GM15510 (cell line): ENCODE results near the gene KRT32.

Source experiments
- POLR2A ChIP-seq: IDR thresholded peaks from 3 replicates; pipeline ENCODE4 v1.6.1; 2011; ENCODE audit warnings: borderline replicate concordance; ENCODE audit not compliant: insufficient read length; ENCODE audit errors: extremely low read depth

Gene KRT32

GRCh38 chr17:41466988-41467387 lies at the start of gene KRT32:
Gene KRT32 (minus strand): TSS chr17:41467386. CDS start chr17:41467325, 61 bp downstream.
- no peak for TF ChIP-seq POLR2A

DNA sequence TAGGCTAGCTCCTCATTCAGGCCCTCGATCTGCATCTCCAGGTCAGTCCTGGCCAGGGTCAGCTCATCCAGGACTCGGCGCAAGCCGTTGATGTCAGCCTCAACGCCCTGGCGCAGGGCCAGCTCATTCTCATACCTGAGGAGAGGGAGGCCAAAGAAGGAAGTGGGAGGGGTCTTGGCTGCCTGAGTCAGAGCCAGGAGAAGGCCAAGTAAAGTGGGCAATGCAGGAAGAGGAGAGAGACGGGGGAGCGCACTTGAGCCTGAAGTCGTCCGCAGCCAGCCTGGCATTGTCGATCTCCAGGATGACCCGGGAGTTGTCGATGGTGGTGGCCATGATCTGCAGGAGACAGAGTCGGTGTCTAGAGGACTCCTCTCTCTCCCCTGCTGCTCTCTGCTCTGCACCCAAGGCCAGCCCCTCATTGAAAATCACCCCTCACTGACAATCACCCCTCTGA lies 49.7 kb upstream of the KRT32 start:
- TF ChIP-seq POLR2A: no peak

GRCh38 chr17:41516147-41516829 lies 49.1 kb upstream of the KRT32 start:
- no peak for TF ChIP-seq POLR2A

- no peak for TF ChIP-seq POLR2A
Measured at GRCh38 chr17:41513168-41513547, 46.0 kb upstream of the KRT32 start.

- no peak for TF ChIP-seq POLR2A
Measured at GRCh38 chr17:41512546-41513167, 45.5 kb upstream of the KRT32 start.

DNA sequence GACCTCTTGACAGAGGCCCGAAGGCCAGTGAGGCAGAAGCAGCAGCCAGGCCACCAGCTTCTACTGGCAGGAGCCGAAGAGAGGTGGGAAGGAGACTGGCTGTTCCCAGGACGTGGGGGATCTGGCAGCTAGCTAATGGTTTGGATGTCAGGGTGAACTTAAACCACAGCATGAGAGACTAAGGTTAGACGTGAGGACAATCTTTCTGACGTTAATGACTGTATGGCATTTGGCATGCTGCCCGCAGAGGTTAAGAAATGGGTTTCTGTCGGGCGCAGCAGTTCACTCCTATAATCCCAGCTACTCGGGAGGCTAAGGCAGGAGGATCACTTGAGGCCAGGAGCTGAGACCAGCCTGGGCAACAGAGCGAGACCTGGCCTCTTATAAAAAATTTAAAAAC lies 44.5 kb upstream of the KRT32 start:
- TF ChIP-seq POLR2A: no peak

- no peak for TF ChIP-seq POLR2A
Measured at GRCh38 chr17:41511116-41511515, 43.9 kb upstream of the KRT32 start.

- no peak for TF ChIP-seq POLR2A
Measured at GRCh38 chr17:41510251-41511065, 43.3 kb upstream of the KRT32 start.

- no peak for TF ChIP-seq POLR2A
Measured at GRCh38 chr17:41507315-41507880, 40.2 kb upstream of the KRT32 start.

DNA sequence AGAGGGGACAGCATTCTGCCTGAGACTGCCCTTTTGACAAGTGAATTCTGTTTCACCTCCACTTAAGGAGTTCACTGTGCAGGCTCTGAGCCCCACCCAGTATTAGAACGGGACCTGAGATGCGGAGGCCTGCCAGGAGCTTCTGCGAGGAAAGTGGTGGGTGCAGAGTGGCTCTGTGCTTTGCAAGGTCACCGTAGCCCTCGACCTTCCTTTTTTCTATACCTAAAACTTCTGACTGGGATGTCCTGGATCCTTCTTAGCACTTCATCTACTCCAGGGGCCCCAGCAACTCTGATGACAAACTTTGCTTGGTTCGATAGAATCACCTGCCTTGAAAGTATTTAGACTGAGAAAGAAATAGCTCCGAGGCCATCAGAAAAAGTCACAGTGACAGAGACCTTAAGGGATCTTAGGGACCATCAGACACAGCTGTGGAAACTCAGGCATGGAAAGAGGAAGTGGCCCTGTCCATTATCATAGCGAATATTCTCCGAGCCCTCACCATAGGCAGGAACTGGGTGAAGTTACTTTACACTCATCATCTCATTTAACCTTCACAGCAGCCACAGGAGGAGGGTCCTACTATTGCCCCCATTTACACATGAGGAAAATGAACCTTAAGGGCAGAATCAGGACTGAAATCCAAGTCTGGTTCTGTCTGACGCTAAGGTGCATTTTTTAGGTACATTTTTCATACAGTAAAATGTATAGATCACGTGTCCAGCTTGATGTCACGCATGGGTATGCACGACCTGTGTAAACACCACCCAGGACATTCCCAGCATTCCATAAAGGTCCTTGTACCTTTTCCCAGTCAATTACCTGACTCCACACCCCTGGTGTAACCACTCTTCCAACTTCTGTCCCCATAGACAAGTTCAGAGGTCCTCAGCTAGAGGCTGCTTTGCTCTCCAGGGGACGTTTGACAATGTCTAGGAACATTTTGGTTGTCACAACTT lies 38.9 kb upstream of the KRT32 start:
- TF ChIP-seq POLR2A: no peak

DNA sequence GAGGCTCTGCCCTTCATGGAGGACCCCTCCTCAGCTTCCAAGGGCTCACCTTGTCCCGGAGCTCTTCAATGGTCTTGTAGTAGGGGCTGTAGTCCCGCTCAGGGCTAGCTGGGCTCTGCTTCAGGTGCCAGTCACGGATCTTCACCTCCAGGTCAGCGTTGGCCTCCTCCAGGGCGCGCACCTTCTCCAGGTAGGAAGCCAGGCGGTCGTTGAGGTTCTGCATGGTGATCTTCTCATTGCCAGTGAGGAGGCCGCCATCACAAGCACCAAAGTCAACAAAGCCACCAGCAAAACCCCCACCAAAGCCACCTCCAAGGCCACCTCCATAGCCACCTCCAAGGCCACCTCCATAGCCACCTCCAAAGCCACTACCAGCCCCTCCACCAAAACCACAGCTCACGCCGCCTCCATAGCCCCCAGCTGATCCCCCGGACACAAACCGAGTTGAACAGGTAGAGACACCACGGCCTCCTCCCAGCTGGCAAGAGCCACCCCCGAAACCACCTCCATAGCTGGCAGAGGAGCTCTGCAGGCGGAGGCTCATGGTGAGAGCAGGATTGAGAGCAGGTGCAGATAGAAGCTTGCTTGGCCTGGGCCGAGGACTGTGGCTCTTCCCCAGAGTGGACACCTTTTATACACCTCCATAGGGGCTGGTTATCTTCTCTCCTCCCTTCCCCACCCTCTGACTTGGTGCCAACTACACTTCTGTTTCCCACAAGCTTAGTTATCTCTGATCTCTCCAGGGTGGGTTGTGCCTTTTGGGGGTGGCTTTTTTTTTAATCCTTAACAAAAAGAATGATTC lies 38.0 kb upstream of the KRT32 start, which contains the start of gene KRT13:
KRT13 (minus strand) TSS at position 606 of the 802 bp plus-strand sequence; CDS start at position 544, 62 bp downstream.
- TF ChIP-seq POLR2A: no peak

- no peak for TF ChIP-seq POLR2A
Measured at GRCh38 chr17:41504246-41504977, 37.2 kb upstream of the KRT32 start.

DNA sequence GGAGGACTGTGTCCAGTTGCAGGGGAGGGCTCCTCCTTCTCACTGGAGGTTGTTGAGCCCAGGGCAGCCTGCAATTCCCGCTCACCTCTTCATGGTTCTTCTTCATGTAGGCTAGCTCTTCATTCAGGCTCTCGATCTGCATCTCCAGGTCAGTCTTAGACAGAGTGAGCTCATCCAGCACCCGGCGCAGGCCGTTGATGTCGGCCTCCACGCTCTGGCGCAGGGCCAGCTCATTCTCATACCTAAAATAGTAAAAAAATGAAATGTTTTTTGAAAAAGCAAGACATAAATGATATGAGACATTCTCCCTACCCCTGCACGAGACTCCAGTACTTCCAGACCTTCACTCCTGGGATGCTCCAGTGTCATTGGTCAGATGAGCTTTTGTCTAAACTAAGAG lies 36.0 kb upstream of the KRT32 start:
- no peak for TF ChIP-seq POLR2A
